A549 (cell line): Measurements from ENCODE around the gene TRIM25. TPM values are rescaled to one million over a fixed set of nuclear protein-coding genes. Genes with fewer than 3 reads are reported as not detected.

Source experiments
- ATAC-seq, 2 experiments: fragments of 200-7000 bp in 1 of 2; fragments of >200 bp in 1 of 2; cut with Nextera tagmentation in 1 of 2; cut with Tn5 transposase in 1 of 2; 3 replicates each; pipeline versions ENCODE4 v1.8.0 to v1.9.1; 2018 to 2020; ENCODE audit warnings: mild to moderate bottlenecking in 1 of 2, moderate library complexity in 1 of 2
- CTCF ChIA-PET: fragments of 300-600 bp; sonication (Branson Sonifier 250); formaldehyde crosslinking; extraction: SDS; loops from one replicate; lab custom pipeline; 2021; ENCODE audit warnings: antibody characterized with exemption, inconsistent platforms; lab: Yijun Ruan, JAX
- POLR2A ChIA-PET: fragments of 350-600 bp; formaldehyde crosslinking; extraction: SDS; loops from one replicate; lab custom pipeline; 2021; ENCODE audit warnings: antibody characterized with exemption, inconsistent platforms; lab: Yijun Ruan, JAX
- DNase-seq, 2 experiments: peaks; one replicate each; pipeline versions ENCODE4 v3.0.0 to v3.0.0-alpha.2; 2011 to 2016; ENCODE audit warnings: low read depth in 1 of 2, low spot score in 1 of 2
- FAIRE-seq: peaks from 2 replicates; lab custom pipeline; 2011; peaks lifted over from hg19 to GRCh38; lab: Jason Lieb, UNC
- H3K27ac ChIP-seq, 2 experiments: fragments of >200 bp; sonication (Bioruptor Twin); formaldehyde crosslinking; 3 replicates each; pipeline ENCODE4 v1.5.1; 2016 to 2017
- H3K4me1 ChIP-seq: fragments of >200 bp; sonication (Bioruptor Twin); formaldehyde crosslinking; 3 replicates; pipeline ENCODE4 v1.6.1; 2016
- H3K4me2 ChIP-seq: fragments of >200 bp; sonication (Bioruptor Twin); formaldehyde crosslinking; 3 replicates; pipeline ENCODE4 v1.6.1; 2016
- H3K4me3 ChIP-seq: fragments of >200 bp; sonication (Bioruptor Twin); formaldehyde crosslinking; 3 replicates; pipeline ENCODE4 v1.5.1; 2016
- H3K9me3 ChIP-seq: fragments of >200 bp; sonication (Bioruptor Twin); formaldehyde crosslinking; 3 replicates; pipeline ENCODE4 v1.6.1; 2016
- BCL3 ChIP-seq: fragments of >200 bp; sonication (Bioruptor Twin); formaldehyde crosslinking; IDR thresholded peaks from 3 replicates; pipeline ENCODE4 v1.6.1; 2016
- BHLHE40 ChIP-seq: IDR thresholded peaks from 2 replicates; pipeline ENCODE4 v1.6.1; 2012; ENCODE audit warnings: low read depth, low read length, inconsistent platforms
- CBX2 ChIP-seq: fragments of 200-600 bp; sonication (generic); IDR thresholded peaks from 2 replicates; pipeline ENCODE4 v1.6.1; 2016; ENCODE audit warnings: low read depth, mild to moderate bottlenecking, borderline replicate concordance
- E2F6 ChIP-seq: IDR thresholded peaks from 2 replicates; pipeline ENCODE4 v1.6.1; 2012; ENCODE audit warnings: low read depth, borderline replicate concordance
- EHF ChIP-seq: fragments of 250-450 bp; sonication (Bioruptor Pico); IDR thresholded peaks from 2 replicates; pipeline ENCODE4 v1.5.0; 2020; ENCODE audit warnings: mild to moderate bottlenecking
- ESRRA ChIP-seq: fragments of 150-350 bp; IDR thresholded peaks from 2 replicates; pipeline ENCODE4 v1.6.1; 2014; ENCODE audit warnings: mild to moderate bottlenecking, low read length, borderline replicate concordance
- FOSB ChIP-seq: fragments of 250-450 bp; sonication (Bioruptor Pico); IDR thresholded peaks from 2 replicates; pipeline ENCODE4 v1.5.0; 2020; ENCODE audit warnings: mild to moderate bottlenecking, moderate library complexity
- FOSL2 ChIP-seq, 2 experiments: fragments of 450-650 bp in 1 of 2; fragments of >200 bp in 1 of 2; sonication (Bioruptor Twin) in 1 of 2; formaldehyde crosslinking; IDR thresholded peaks; 2 replicates each; pipeline versions ENCODE4 v1.5.0 to v1.6.1; 2016 to 2020; ENCODE audit warnings: mild to moderate bottlenecking in 1 of 2, moderate library complexity in 1 of 2
- FOXS1 ChIP-seq: fragments of 250-450 bp; sonication (Bioruptor Pico); IDR thresholded peaks from 2 replicates; pipeline ENCODE4 v1.5.0; 2020; ENCODE audit warnings: mild to moderate bottlenecking, moderate library complexity
- HES2 ChIP-seq: fragments of >200 bp; sonication (Bioruptor Twin); formaldehyde crosslinking; IDR thresholded peaks from 2 replicates; pipeline ENCODE4 v1.6.1; 2016
- HOXA7 ChIP-seq: fragments of 250-450 bp; sonication (Bioruptor Pico); IDR thresholded peaks from 2 replicates; pipeline ENCODE4 v1.5.0; 2020; ENCODE audit warnings: mild to moderate bottlenecking, moderate library complexity
- HOXB13 ChIP-seq: fragments of 250-450 bp; sonication (Bioruptor Pico); IDR thresholded peaks from 2 replicates; pipeline ENCODE4 v1.5.0; 2020; ENCODE audit warnings: low read depth, mild to moderate bottlenecking, moderate library complexity
- HOXB5 ChIP-seq: fragments of 250-450 bp; sonication (Bioruptor Pico); IDR thresholded peaks from 2 replicates; pipeline ENCODE4 v1.5.0; 2020; ENCODE audit warnings: mild to moderate bottlenecking, moderate library complexity
- JUN ChIP-seq, 2 experiments: fragments of >200 bp; sonication (Bioruptor Twin); formaldehyde crosslinking; IDR thresholded peaks; 2 replicates in 1 of 2; 3 replicates in 1 of 2; pipeline ENCODE4 v1.6.1; 2016 to 2017
- JUNB ChIP-seq: fragments of >200 bp; sonication (Bioruptor Twin); formaldehyde crosslinking; IDR thresholded peaks from 2 replicates; pipeline ENCODE4 v1.6.1; 2016
- MAX ChIP-seq: IDR thresholded peaks from 2 replicates; pipeline ENCODE4 v1.6.1; 2012
- MAZ ChIP-seq: fragments of 150-350 bp; IDR thresholded peaks from 2 replicates; pipeline ENCODE4 v1.6.1; 2014; ENCODE audit warnings: antibody characterized with exemption, low read depth, low read length, borderline replicate concordance
- MYC ChIP-seq: IDR thresholded peaks from 2 replicates; pipeline ENCODE4 v1.6.1; 2012; ENCODE audit warnings: mild to moderate bottlenecking, inconsistent platforms, low read length, improper control_type of control experiment, borderline replicate concordance
- NFE2L2 ChIP-seq: fragments of 150-350 bp; conservative IDR thresholded peaks from 2 replicates; pipeline ENCODE4 v1.6.1; 2014; ENCODE audit warnings: low read length
- PHF8 ChIP-seq: fragments of 200-600 bp; sonication (generic); IDR thresholded peaks from 2 replicates; pipeline ENCODE4 v1.6.1; 2016; ENCODE audit warnings: low read depth, mild to moderate bottlenecking, antibody characterized with exemption, moderate library complexity, borderline replicate concordance
- POLR2A ChIP-seq: IDR thresholded peaks from 2 replicates; pipeline ENCODE4 v1.6.1; 2012; ENCODE audit warnings: mild to moderate bottlenecking, low read length
- RAD21 ChIP-seq, 2 experiments: fragments of >200 bp in 1 of 2; sonication (Bioruptor Twin) in 1 of 2; formaldehyde crosslinking in 1 of 2; IDR thresholded peaks in 1 of 2; conservative IDR thresholded peaks in 1 of 2; 2 replicates in 1 of 2; 3 replicates in 1 of 2; pipeline ENCODE4 v1.6.1; 2012 to 2018; ENCODE audit warnings: inconsistent platforms in 1 of 2
- RARB ChIP-seq: fragments of 250-450 bp; sonication (Bioruptor Pico); IDR thresholded peaks from 2 replicates; pipeline ENCODE4 v1.8.0; 2021; ENCODE audit warnings: mild to moderate bottlenecking, moderate library complexity
- REST ChIP-seq: fragments of 200-600 bp; sonication (generic); IDR thresholded peaks from 2 replicates; pipeline ENCODE4 v1.6.1; 2016; ENCODE audit warnings: antibody characterized with exemption, mild to moderate bottlenecking, moderate library complexity
- RNF2 ChIP-seq: fragments of 200-600 bp; sonication (generic); IDR thresholded peaks from 2 replicates; pipeline ENCODE4 v1.6.1; 2016; ENCODE audit warnings: low read depth, mild to moderate bottlenecking, antibody characterized with exemption, moderate library complexity, borderline replicate concordance
- SMC3 ChIP-seq: fragments of >200 bp; sonication (Bioruptor Twin); formaldehyde crosslinking; IDR thresholded peaks from 3 replicates; pipeline ENCODE4 v1.6.1; 2018; ENCODE audit warnings: inconsistent platforms
- SREBF2 ChIP-seq: fragments of 450-650 bp; IDR thresholded peaks from 2 replicates; pipeline ENCODE4 v1.6.1; 2014; ENCODE audit warnings: mild to moderate bottlenecking, moderate library complexity
- ZNF302 ChIP-seq: fragments of 250-450 bp; sonication (Bioruptor Pico); IDR thresholded peaks from 2 replicates; pipeline ENCODE4 v1.9.0; 2021; ENCODE audit warnings: inconsistent platforms, mild to moderate bottlenecking, moderate library complexity
- ZSCAN20 ChIP-seq: fragments of 250-450 bp; sonication (Bioruptor Pico); IDR thresholded peaks from 2 replicates; pipeline ENCODE4 v1.8.0; 2022; ENCODE audit warnings: mild to moderate bottlenecking, moderate library complexity
- WGBS: methylation state at CpG from one replicate; pipeline ENCODE4 v1.1.6; 2017; ENCODE audit errors: missing lambda C conversion rate; 5-methylcytosine and 5-hydroxymethylcytosine counted together
- polyA plus RNA-seq, 4 experiments: library from polyadenylated mRNA; depleted of rRNA in 3 of 4; stranded (reverse); fragments of >200 nt; fragmentation: RNase III in 1 of 4; extraction: RNeasy Plus Mini Kit Qiagen cat#74134 plus additional on column Dnase treatment in 1 of 4; gene quantifications; 2 replicates in 3 of 4; 3 replicates in 1 of 4; pipeline ENCODE4 v1.2.3, GENCODE V29; 2011 to 2017

TRIM25 gene
- polyA plus RNA-seq, 2 of the 4 experiments (the other 2 are of a cell fraction), result 38.3 to 65.4 TPM

- ChIA-PET POLR2A (interaction anchor here (1.0 kb wide), 1 partner anchor 34 kb away, joined by 8 read pairs; the partner anchor contains the start of gene TRIM25), CTCF (interaction anchor here (1.5 to 1.9 kb wide), 3 partner anchors 10 to 61 kb away, joined by 4 to 6 read pairs (median 4); no protein-coding TSS in a partner anchor)
- H3K27ac ChIP-seq, result no peak overlapping the region
- 54% methylated on average over 3 of the region's 3 CpGs for WGBS
- no peak overlapping the region for H3K4me3 ChIP-seq
- TF ChIP-seq HOXB5 (CRISPR knock-in tag) (no peak), CBX2 (no peak), FOXS1 (CRISPR knock-in tag) (no peak), FOSL2 (IDR thresholded peaks at IDR 0.05) (no peak), FOSL2 (CRISPR knock-in tag; IDR thresholded peaks at IDR 0.05) (no peak), MAZ (no peak)
- DNase-seq (no peak), FAIRE-seq (no peak), ATAC-seq (no peak; a peak in 1 of 6 replicates)
- no peaks in the 10 kb centered on the region for H3K9me3 ChIP-seq
- no peak overlapping the region for H3K4me2 ChIP-seq
- no peaks in the 10 kb centered on the region for H3K4me1 ChIP-seq
These were observed 33.7 kb downstream of the TRIM25 start for GRCh38 chr17:56880133-56880532.

GRCh38 chr17:56879280-56879679 is 34.6 kb downstream of the TRIM25 start:
- Histone ChIP-seq H3K4me3 (no peak overlapping the region), H3K4me2 (no peak overlapping the region), H3K9me3 (no peaks in the 10 kb centered on the region), H3K27ac (no peak overlapping the region), H3K4me1 (no peaks in the 10 kb centered on the region)
- TF ChIP-seq MAX (no peak), POLR2A (no peak), EHF (CRISPR knock-in tag) (no peak), SMC3 (no peak), FOSL2 (IDR thresholded peaks at IDR 0.05) (no peak), FOSL2 (CRISPR knock-in tag; IDR thresholded peaks at IDR 0.05) (no peak), E2F6 (no peak), JUN (IDR thresholded peaks at IDR 0.05) (no peak), PHF8 (no peak), HOXB13 (CRISPR knock-in tag) (no peak), MYC (no peak)
- DNase-seq (no peak), ATAC-seq (no peak), FAIRE-seq (no peak)
- whole genome bisulfite sequencing, result 85% methylated on average over 7 of the region's 7 CpGs
- POLR2A ChIA-PET, result interaction anchor here (1.0 kb wide), 1 partner anchor 35 kb away, joined by 8 read pairs; the partner anchor contains the start of gene TRIM25
- CTCF ChIA-PET, result interaction anchor here (1.2 to 1.9 kb wide), 5 partner anchors 11 to 81 kb away, joined by 3 to 6 read pairs (median 4); partner anchors contain the start of gene COIL

GRCh38 chr17:56876766-56877179 is 37.1 kb downstream of the TRIM25 start:
- FAIRE-seq, result no peak
- WGBS, result 66% methylated on average over 7 of the region's 7 CpGs
- Histone ChIP-seq H3K4me1 (no peaks in the 10 kb centered on the region), H3K27ac (no peak overlapping the region), H3K9me3 (no peaks in the 10 kb centered on the region), H3K4me3 (no peak overlapping the region), H3K4me2 (no peak overlapping the region)
- CTCF ChIA-PET, result interaction anchor here (1.0 to 1.3 kb wide), 3 partner anchors 9 to 380 kb away, joined by 3 read pairs; no protein-coding TSS in a partner anchor
- peak; percentile 12 to 52; a peak in 3 of 6 replicates for ATAC-seq
- peak in 1 of 2 experiments; percentile 27 for DNase-seq
- POLR2A ChIA-PET, result interaction anchor here (1.4 kb wide), 1 partner anchor 37 kb away, joined by 3 read pairs; the partner anchor contains the start of gene TRIM25
- TF ChIP-seq ZNF302 (CRISPR knock-in tag), result no peak
- TF ChIP-seq FOSB (CRISPR knock-in tag), result no peak
- no peak for TF ChIP-seq HOXA7 (CRISPR knock-in tag)
- TF ChIP-seq RAD21 (conservative IDR thresholded peaks at IDR 0.05 in 1 of 2, IDR thresholded peaks at IDR 0.05 in 1 of 2), result no peak
- TF ChIP-seq BCL3, result no peak
- no peak for TF ChIP-seq HES2
- TF ChIP-seq REST, result no peak
- no peak for TF ChIP-seq NFE2L2
- TF ChIP-seq ESRRA, result no peak
- no peak for TF ChIP-seq RNF2
- TF ChIP-seq RARB (CRISPR knock-in tag), result no peak
- no peak for TF ChIP-seq POLR2A
- TF ChIP-seq JUNB, result no peak
- no peak for TF ChIP-seq ZSCAN20 (CRISPR knock-in tag)
- TF ChIP-seq BHLHE40, result no peak
- no peak for TF ChIP-seq SREBF2
